KBM-7 (cell line): Measurements from ENCODE around the gene ATP1A4.

Experiments used
- DNase-seq: peaks from one replicate; pipeline ENCODE4 v3.0.0-alpha.2; 2015
- in situ Hi-C: fragments of 300-500 bp; cut with MboI; formaldehyde crosslinking; loops from 2 replicates; pipeline ENCODE4 v1.14.3; 2020; ENCODE audit warnings: low sequenced_read_pairs, low pct_unique_long_range_greater_than_20kb, mixed read lengths

Gene ATP1A4

GRCh38 chr1:160193832-160194736 is 42.7 kb downstream of the ATP1A4 start:
- no peak for DNase-seq
- in situ Hi-C loops = no loop called here

GRCh38 chr1:160194737-160195059 is 43.3 kb downstream of the ATP1A4 start:
- DNase-seq = no peak
- in situ Hi-C loops = no loop called here

- in situ Hi-C loops = no loop called here
- DNase-seq = no peak
Measured at GRCh38 chr1:160196143-160196542, 44.7 kb downstream of the ATP1A4 start.

- DNase-seq = no peak
- in situ Hi-C loops = no loop called here
Measured at GRCh38 chr1:160197231-160197630, 45.8 kb downstream of the ATP1A4 start.

GRCh38 chr1:160200786-160201185 is 49.4 kb downstream of the ATP1A4 start:
- DNase-seq = no peak
- in situ Hi-C loops = no loop called here

GRCh38 chr1:160204526-160205241 is 53.3 kb downstream of the ATP1A4 start:
- in situ Hi-C loops = no loop called here
- peak; percentile 75 for DNase-seq

GRCh38 chr1:160205242-160206035 is 54.0 kb downstream of the ATP1A4 start, which contains the start of gene PEA15:
PEA15 (plus strand) TSS chr1:160205384; CDS start chr1:160211545, 6,161 bp downstream.
- in situ Hi-C loops = no loop called here
- DNase-seq = peak; percentile 35

- in situ Hi-C loops = no loop called here
- no peak for DNase-seq
Measured at GRCh38 chr1:160206036-160206389, 54.6 kb downstream of the ATP1A4 start.

- peak; percentile 67 for DNase-seq
Measured at GRCh38 chr1:160206421-160207117, 55.2 kb downstream of the ATP1A4 start.

GRCh38 chr1:160207118-160207650 is 55.8 kb downstream of the ATP1A4 start:
- in situ Hi-C loops = no loop called here

More at GRCh38 chr1:160206421-160207117, 55.2 kb downstream of the ATP1A4 start:
- in situ Hi-C loops = no loop called here

GRCh38 chr1:160207771-160208556 is 56.6 kb downstream of the ATP1A4 start:
- in situ Hi-C loops = no loop called here
- DNase-seq = no peak

More at GRCh38 chr1:160207118-160207650, 55.8 kb downstream of the ATP1A4 start:
- no peak for DNase-seq

- in situ Hi-C loops = no loop called here
- no peak for DNase-seq
Measured at GRCh38 chr1:160208557-160209320, 57.3 kb downstream of the ATP1A4 start.

GRCh38 chr1:160209321-160210046 is 58.1 kb downstream of the ATP1A4 start:
- no peak for DNase-seq
- in situ Hi-C loops = no loop called here

GRCh38 chr1:160210561-160210960 is 59.2 kb downstream of the ATP1A4 start:
- DNase-seq = no peak
- in situ Hi-C loops = no loop called here

GRCh38 chr1:160211046-160211790 is 59.8 kb downstream of the ATP1A4 start:
- DNase-seq = no peak
- in situ Hi-C loops = no loop called here

GRCh38 chr1:160214481-160215140 is 63.2 kb downstream of the ATP1A4 start:
- DNase-seq = no peak
- in situ Hi-C loops = no loop called here
